B cell (primary cell): ENCODE results near the gene ASXL2. TPM values are rescaled to one million over a fixed set of nuclear protein-coding genes. Genes with fewer than 3 reads are reported as not detected.

Experiments used
- ATAC-seq: fragments of 200-7000 bp; cut with Tn5 transposase; one replicate; pipeline ENCODE4 v1.10.0; 2021; ENCODE audit warnings: low read depth, mild to moderate bottlenecking, moderate number of reproducible peaks, moderate library complexity
- CTCF ChIA-PET: fragments of 350-600 bp; sonication (Branson Sonifier 250); formaldehyde crosslinking; loops from one replicate; lab custom pipeline; 2021; ENCODE audit warnings: antibody characterized with exemption, inconsistent platforms; lab: Charles Lee
- POLR2A ChIA-PET: fragments of 350-600 bp; sonication (Branson Sonifier 250); formaldehyde crosslinking; loops from one replicate; lab custom pipeline; 2021; ENCODE audit warnings: antibody characterized with exemption; lab: Charles Lee
- DNase-seq: peaks from one replicate; pipeline ENCODE4 v3.0.0; 2013
- H2AFZ ChIP-seq: 2 replicates; pipeline ENCODE4 v1.6.1; 2012; ENCODE audit warnings: mild to moderate bottlenecking, low read depth, low read length; ENCODE audit not compliant: insufficient read depth, poor library complexity, severe bottlenecking
- H3K27ac ChIP-seq, 2 donors: 1 replicate in 1 of 2; 2 replicates in 1 of 2; pipeline ENCODE4 v1.5.1; 2012 to 2013; ENCODE audit warnings: low read length in 2 of 2, mild to moderate bottlenecking in 2 of 2, moderate library complexity in 1 of 2
- H3K27me3 ChIP-seq, 4 experiments: fragments of 200-600 bp in 1 of 4; sonication (generic) in 1 of 4; replicated peaks in 1 of 4; 1 replicate in 2 of 4; 2 replicates in 2 of 4; pipeline versions ENCODE4 v1.6.1 to v1.7.0; 2013 to 2016; ENCODE audit warnings: low read length in 3 of 4, mild to moderate bottlenecking in 2 of 4, mixed read lengths in 1 of 4, moderate library complexity in 1 of 4; ENCODE audit not compliant: insufficient read depth in 4 of 4, control insufficient read depth in 3 of 4; ENCODE audit errors: control extremely low read depth in 1 of 4
- H3K36me3 ChIP-seq, 2 experiments: replicated peaks in 1 of 2; 1 replicate in 1 of 2; 2 replicates in 1 of 2; pipeline versions ENCODE4 v1.6.1 to v1.7.1; 2013; ENCODE audit warnings: low read length in 1 of 2; ENCODE audit not compliant: insufficient read depth in 2 of 2, control insufficient read depth in 1 of 2; ENCODE audit errors: control extremely low read depth in 1 of 2, extremely low read depth in 1 of 2
- H3K4me1 ChIP-seq, 2 donors: fragments of 200-600 bp in 1 of 2; sonication (generic) in 1 of 2; 1 replicate in 1 of 2; 2 replicates in 1 of 2; pipeline versions ENCODE4 v1.5.1 to v1.6.1; 2013 to 2017; ENCODE audit warnings: low read length in 2 of 2; ENCODE audit not compliant: control insufficient read depth in 2 of 2, insufficient read depth in 2 of 2
- H3K4me2 ChIP-seq: replicated peaks from 2 replicates; pipeline ENCODE3; 2012; ENCODE audit warnings: mild to moderate bottlenecking, low read depth, low read length; ENCODE audit not compliant: poor library complexity, severe bottlenecking
- H3K4me3 ChIP-seq, 5 experiments: fragments of 200-600 bp in 1 of 5; sonication (generic) in 1 of 5; 1 replicate in 3 of 5; 2 replicates in 2 of 5; pipeline versions ENCODE4 v1.5.1 to v1.7.0; 2011 to 2016; ENCODE audit warnings: low read length in 4 of 5, mild to moderate bottlenecking in 4 of 5, low read depth in 2 of 5, control low read depth in 1 of 5, moderate library complexity in 1 of 5; ENCODE audit not compliant: insufficient read depth in 1 of 5; ENCODE audit errors: control extremely low read depth in 1 of 5, extremely low read depth in 1 of 5
- H3K79me2 ChIP-seq: fragments of 200-600 bp; sonication (generic); one replicate; pipeline ENCODE4 v1.6.0; 2016; ENCODE audit warnings: low read length; ENCODE audit not compliant: control insufficient read depth, insufficient read depth
- H3K9ac ChIP-seq: fragments of 200-600 bp; sonication (generic); 2 replicates; pipeline ENCODE4 v1.6.1; 2017; ENCODE audit warnings: mild to moderate bottlenecking, low read length, moderate library complexity
- H3K9me3 ChIP-seq, 3 donors: one replicate each; pipeline versions ENCODE4 v1.6.1 to v1.7.1; 2013; ENCODE audit warnings: low read length in 2 of 3; ENCODE audit not compliant: control insufficient read depth in 2 of 3, insufficient read depth in 1 of 3; ENCODE audit errors: control extremely low read depth in 1 of 3
- H4K20me1 ChIP-seq: 2 replicates; pipeline ENCODE4 v1.6.0; 2012; ENCODE audit warnings: mild to moderate bottlenecking, low read length; ENCODE audit not compliant: insufficient read depth, control insufficient read depth, poor library complexity, severe bottlenecking
- H3K27ac Mint-ChIP-seq: one replicate; pipeline ENCODE4 v1.8.0; 2021; ENCODE audit warnings: mixed read lengths
- H3K27me3 Mint-ChIP-seq: one replicate; pipeline ENCODE4 v1.8.0; 2021; ENCODE audit warnings: mixed read lengths
- H3K4me1 Mint-ChIP-seq: one replicate; pipeline ENCODE4 v1.8.0; 2021; ENCODE audit warnings: mixed read lengths
- H3K4me3 Mint-ChIP-seq: one replicate; pipeline ENCODE4 v1.8.0; 2021; ENCODE audit warnings: mixed read lengths
- H3K9me3 Mint-ChIP-seq: one replicate; pipeline ENCODE4 v1.8.0; 2022; ENCODE audit warnings: mixed read lengths; ENCODE audit not compliant: insufficient read depth
- CTCF ChIP-seq: fragments of 200-600 bp; IDR thresholded peaks from one replicate; pipeline ENCODE4 v1.8.0; 2022; ENCODE audit warnings: antibody characterized with exemption, mild to moderate bottlenecking
- EZH2 ChIP-seq: IDR thresholded peaks from 2 replicates; pipeline ENCODE4 v1.6.1; 2012; ENCODE audit warnings: borderline replicate concordance, low read depth, mild to moderate bottlenecking, moderate library complexity, low read length; ENCODE audit not compliant: insufficient read depth, poor library complexity, severe bottlenecking
- WGBS: methylation state at CpG from one replicate; pipeline ENCODE4 v1.1.5; 2013; ENCODE audit warnings: missing lambda C conversion rate; ENCODE audit not compliant: insufficient coverage; 5-methylcytosine and 5-hydroxymethylcytosine counted together
- intact Hi-C: fragments of 100-400 bp; cut with micrococcal nuclease; formaldehyde crosslinking; loops from one replicate; pipeline ENCODE4 v1.10.0; 2022
- polyA plus RNA-seq: library from polyadenylated mRNA; depleted of rRNA; stranded (reverse); fragments of >200 nt; gene quantifications from 2 replicates; pipeline ENCODE4 v1.2.3, GENCODE V29; 2012
- total RNA-seq, 2 donors: library from RNA; stranded (reverse); fragments of 120-200 nt in 1 of 2; gene quantifications; 1 replicate in 1 of 2; 2 replicates in 1 of 2; pipeline versions ENCODE4 v1.2.3 to v1.2.4, GENCODE V29; 2013 to 2022

ASXL2 gene
- total and polyA plus RNA-seq, 2 donors (not counting 1 experiment from before 2014, with no cell fraction given): 7.6 to 55.0 TPM

- POLR2A ChIA-PET: no interaction called here
- H3K36me3 ChIP-seq: no peaks in the 10 kb centered on the region
- peaks cover 0 to 8% (median 0%) of the 10 kb centered on the region in 3 donors for H3K9me3 ChIP-seq
- no peaks in the 10 kb centered on the region for H4K20me1 ChIP-seq
- peaks cover 0 to 6% of the 10 kb centered on the region in 2 donors for H3K4me1 ChIP-seq
- H3K27me3 ChIP-seq: no peaks in the 10 kb centered on the region
- no peaks in the 10 kb centered on the region for H3K79me2 ChIP-seq
- intact Hi-C loops: no loop called here
- no peaks in the 10 kb centered on the region for H3K27me3 Mint-ChIP-seq
- CTCF ChIA-PET: no interaction called here
- H3K27ac ChIP-seq: no peak overlapping the region
- H3K4me1 Mint-ChIP-seq: peaks cover 10% of the 10 kb centered on the region
- H3K27ac Mint-ChIP-seq: no peak overlapping the region
- no peak for DNase-seq
- H3K4me2 ChIP-seq: no peak overlapping the region
- no peak overlapping the region for H2AFZ ChIP-seq
- no peak overlapping the region for H3K4me3 Mint-ChIP-seq
- ATAC-seq: no peak
- H3K9me3 Mint-ChIP-seq: no peaks in the 10 kb centered on the region
- no peak overlapping the region for H3K4me3 ChIP-seq
- no peak for TF ChIP-seq CTCF
- TF ChIP-seq EZH2: no peak
- H3K9ac ChIP-seq: no peak overlapping the region
Observed at GRCh38 chr2:25895610-25896009, 17.3 kb upstream of the ASXL2 start.

DNA sequence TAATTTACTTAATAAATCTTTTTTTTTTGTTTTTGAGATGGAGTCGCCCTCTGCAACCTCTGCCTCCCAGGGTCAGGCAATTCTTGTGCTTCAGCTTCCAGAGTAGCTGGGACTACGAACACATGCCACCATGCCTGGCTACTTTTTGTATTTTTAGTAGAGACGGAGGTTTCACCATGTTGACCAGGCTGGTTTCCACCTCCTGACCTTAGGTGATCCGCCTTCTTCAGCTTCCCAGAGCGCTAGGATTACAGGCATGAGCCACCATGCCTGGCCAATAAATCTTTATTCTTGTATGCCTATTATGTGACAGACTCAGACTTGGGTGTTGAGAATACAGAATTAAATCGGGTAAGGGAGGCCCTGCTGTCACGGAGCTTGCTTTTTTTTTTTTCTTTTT is 16.7 kb upstream of the ASXL2 start:
- CTCF ChIA-PET: interaction anchor here (0.9 kb wide), 1 partner anchor 54 kb away, joined by 3 read pairs; no protein-coding TSS in a partner anchor
- POLR2A ChIA-PET: no interaction called here
- Mint-ChIP-seq H3K9me3 (no peaks in the 10 kb centered on the region), H3K4me3 (no peak overlapping the region), H3K27ac (no peak overlapping the region), H3K27me3 (peaks cover 1% of the 10 kb centered on the region), H3K4me1 (peaks cover 10% of the 10 kb centered on the region)
- no peak overlapping the region for H3K9ac ChIP-seq
- no peak overlapping the region for H3K4me2 ChIP-seq
- H3K9me3 ChIP-seq: peaks cover 0 to 8% (median 0%) of the 10 kb centered on the region in 3 donors
- ATAC-seq (no peak), DNase-seq (no peak)
- no peak overlapping the region for H3K27ac ChIP-seq
- no peaks in the 10 kb centered on the region for H3K27me3 ChIP-seq
- no peak overlapping the region for H2AFZ ChIP-seq
- no peaks in the 10 kb centered on the region for H3K36me3 ChIP-seq
- 93% methylated on average over 6 of the region's 7 CpGs for WGBS
- intact Hi-C loops: no loop called here
- peaks cover 0 to 6% of the 10 kb centered on the region in 2 donors for H3K4me1 ChIP-seq
- H3K4me3 ChIP-seq: no peak overlapping the region
- H3K79me2 ChIP-seq: no peaks in the 10 kb centered on the region
- H4K20me1 ChIP-seq: no peaks in the 10 kb centered on the region
- TF ChIP-seq EZH2: no peak
